ENCODE measurements around the gene FAM217A. TPM values are rescaled to one million over a fixed set of nuclear protein-coding genes. Genes with fewer than 3 reads are reported as not detected.
"Not testable (repeated sequence)": the region's sequence is repeated elsewhere in the genome, so short reads cannot be mapped to it uniquely, and the experiment has no call there.

The FAM217A gene
- total RNA-seq, 1 donor from 2014 or later = not detected

- H3K4me3 ChIP-seq (ENCODE audit: low read depth, low read length) = no peak overlapping the region
- DNase-seq (ENCODE audit: low read depth) (no peak), FAIRE-seq (no peak)
- H3K36me3 ChIP-seq (ENCODE audit: control insufficient read depth, insufficient read depth, low read length) = no peaks in the 10 kb centered on the region
- no peaks in the 10 kb centered on the region for H3K27me3 ChIP-seq (ENCODE audit: control insufficient read depth, insufficient read depth, low read length)
- TF ChIP-seq CTCF (IDR thresholded peaks at IDR 0.05; ENCODE audit: insufficient read depth, low read length, severe bottlenecking) = no peak
Observed at GRCh38 chr6:4093288-4093687, 14.4 kb upstream of the FAM217A start.

GRCh38 chr6:4091941-4092340, 13.0 kb upstream of the FAM217A start:
- Histone ChIP-seq H3K4me3 (ENCODE audit: low read depth, low read length) (no peak overlapping the region), H3K36me3 (ENCODE audit: control insufficient read depth, insufficient read depth, low read length) (no peaks in the 10 kb centered on the region), H3K27me3 (ENCODE audit: control insufficient read depth, insufficient read depth, low read length) (no peaks in the 10 kb centered on the region)
- FAIRE-seq = no peak
- DNase-seq (ENCODE audit: low read depth) = no peak
- no peak for TF ChIP-seq CTCF (IDR thresholded peaks at IDR 0.05; ENCODE audit: insufficient read depth, low read length, severe bottlenecking)

- H3K4me3 ChIP-seq (ENCODE audit: low read depth, low read length); FAIRE-seq; H3K27me3 ChIP-seq (ENCODE audit: control insufficient read depth, insufficient read depth, low read length); H3K36me3 ChIP-seq (ENCODE audit: control insufficient read depth, insufficient read depth, low read length); DNase-seq (ENCODE audit: low read depth): not testable (repeated sequence)
Observed at GRCh38 chr6:4090043-4090442, 11.1 kb upstream of the FAM217A start.

GRCh38 chr6:4088704-4089103, 9.8 kb upstream of the FAM217A start:
- FAIRE-seq (no peak), DNase-seq (ENCODE audit: low read depth) (no peak)
- Histone ChIP-seq H3K36me3 (ENCODE audit: control insufficient read depth, insufficient read depth, low read length) (no peaks in the 10 kb centered on the region), H3K4me3 (ENCODE audit: low read depth, low read length) (no peak overlapping the region), H3K27me3 (ENCODE audit: control insufficient read depth, insufficient read depth, low read length) (no peaks in the 10 kb centered on the region)
- no peak for TF ChIP-seq CTCF (IDR thresholded peaks at IDR 0.05; ENCODE audit: insufficient read depth, low read length, severe bottlenecking)

- Histone ChIP-seq H3K4me3 (ENCODE audit: low read depth, low read length) (no peak overlapping the region), H3K36me3 (ENCODE audit: control insufficient read depth, insufficient read depth, low read length) (no peaks in the 10 kb centered on the region), H3K27me3 (ENCODE audit: control insufficient read depth, insufficient read depth, low read length) (no peaks in the 10 kb centered on the region)
- no peak for TF ChIP-seq CTCF (IDR thresholded peaks at IDR 0.05; ENCODE audit: insufficient read depth, low read length, severe bottlenecking)
- DNase-seq (ENCODE audit: low read depth) (peak; percentile 78), FAIRE-seq (no peak)
Observed at GRCh38 chr6:4085332-4085700, 6.4 kb upstream of the FAM217A start.

GRCh38 chr6:4084444-4085331, 5.8 kb upstream of the FAM217A start:
- FAIRE-seq = no peak
- no peak overlapping the region for H3K4me3 ChIP-seq (ENCODE audit: low read depth, low read length)
- H3K36me3 ChIP-seq (ENCODE audit: control insufficient read depth, insufficient read depth, low read length) = no peaks in the 10 kb centered on the region

More at GRCh38 chr6:4084444-4085331, 5.8 kb upstream of the FAM217A start:
- DNase-seq (ENCODE audit: low read depth) = no peak
- no peak for TF ChIP-seq CTCF (IDR thresholded peaks at IDR 0.05; ENCODE audit: insufficient read depth, low read length, severe bottlenecking)
- no peaks in the 10 kb centered on the region for H3K27me3 ChIP-seq (ENCODE audit: control insufficient read depth, insufficient read depth, low read length)

Measured in bronchial epithelial cell (primary cell).